Neuron (in vitro differentiated cells): Measurements from ENCODE around the gene ATF1.
"Not testable (repeated sequence)": the region's sequence is repeated elsewhere in the genome, so short reads cannot be mapped to it uniquely, and the experiment has no call there.

Source experiments
- H2AFZ ChIP-seq: one replicate; pipeline ENCODE4 v1.6.1; 2013; ENCODE audit warnings: low read depth, mild to moderate bottlenecking, inconsistent platforms, low read length, moderate library complexity
- H3K27me3 ChIP-seq: one replicate; pipeline ENCODE4 v1.6.1; 2013; ENCODE audit warnings: low read length; ENCODE audit not compliant: insufficient read depth
- H3K36me3 ChIP-seq: one replicate; pipeline ENCODE4 v1.6.1; 2013; ENCODE audit warnings: low read length; ENCODE audit not compliant: insufficient read depth
- H3K4me1 ChIP-seq: one replicate; pipeline ENCODE4 v1.6.1; 2013; ENCODE audit warnings: low read length; ENCODE audit not compliant: insufficient read depth
- H3K4me3 ChIP-seq: 2 replicates; pipeline ENCODE4 v1.5.1; 2013; ENCODE audit warnings: mild to moderate bottlenecking, low read length, moderate library complexity
- H3K9me3 ChIP-seq: one replicate; pipeline ENCODE4 v1.6.1; 2013; ENCODE audit warnings: low read length

The ATF1 gene

DNA sequence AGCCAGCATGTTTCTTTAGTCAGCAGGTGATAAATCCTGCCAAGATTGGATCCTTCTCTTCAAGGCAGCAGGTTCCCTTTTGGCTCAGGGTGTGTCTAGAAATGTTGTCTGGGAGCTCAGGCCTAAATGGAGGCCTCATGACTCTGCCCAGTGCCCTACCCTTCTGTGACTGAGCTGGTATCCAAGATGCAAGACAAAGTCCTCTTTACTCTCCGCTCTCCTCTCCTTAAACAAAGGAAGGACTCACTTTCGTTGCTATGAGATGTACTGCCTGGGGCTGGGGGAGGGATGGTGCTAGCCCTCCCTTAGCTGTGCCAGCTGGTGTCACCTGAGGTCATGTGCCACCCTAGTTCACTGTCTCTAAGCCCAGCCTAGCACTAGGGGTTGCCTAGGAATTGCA, 65.0 kb downstream of the ATF1 start:
- H3K4me1 ChIP-seq, result no peaks in the 10 kb centered on the region
- H3K27me3 ChIP-seq, result no peaks in the 10 kb centered on the region
- peaks cover 9% of the 10 kb centered on the region for H3K9me3 ChIP-seq
- no peak overlapping the region for H2AFZ ChIP-seq
- H3K36me3 ChIP-seq, result no peaks in the 10 kb centered on the region
- no peak overlapping the region for H3K4me3 ChIP-seq

- H3K27me3 ChIP-seq, H2AFZ ChIP-seq, H3K9me3 ChIP-seq, H3K36me3 ChIP-seq, H3K4me1 ChIP-seq, H3K4me3 ChIP-seq: not testable (repeated sequence)
Observed at GRCh38 chr12:50833801-50834200, 69.9 kb downstream of the ATF1 start.

DNA sequence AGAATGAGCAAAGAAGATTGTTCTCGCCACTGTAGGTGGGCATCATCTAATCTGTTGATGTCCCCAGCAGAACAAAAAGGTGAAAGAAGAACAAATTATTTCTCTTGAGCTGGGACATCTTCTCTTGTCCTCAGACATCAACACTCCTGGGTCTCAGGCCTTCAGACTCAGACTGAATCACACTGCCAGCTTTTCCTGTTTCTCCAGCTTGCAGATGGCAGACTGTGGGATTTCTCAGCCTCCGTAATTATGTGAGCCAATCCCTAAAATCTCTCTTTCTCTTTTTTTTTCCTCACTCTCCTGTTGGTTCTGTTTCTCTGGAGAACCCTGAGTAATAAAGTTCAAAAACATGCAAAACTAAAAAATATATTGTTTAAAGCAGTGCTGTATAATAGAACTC, 75.1 kb downstream of the ATF1 start:
- H2AFZ ChIP-seq, result no peak overlapping the region
- no peaks in the 10 kb centered on the region for H3K9me3 ChIP-seq
- H3K4me1 ChIP-seq, result no peaks in the 10 kb centered on the region
- no peaks in the 10 kb centered on the region for H3K36me3 ChIP-seq
- no peaks in the 10 kb centered on the region for H3K27me3 ChIP-seq
- H3K4me3 ChIP-seq, result no peak overlapping the region

DNA sequence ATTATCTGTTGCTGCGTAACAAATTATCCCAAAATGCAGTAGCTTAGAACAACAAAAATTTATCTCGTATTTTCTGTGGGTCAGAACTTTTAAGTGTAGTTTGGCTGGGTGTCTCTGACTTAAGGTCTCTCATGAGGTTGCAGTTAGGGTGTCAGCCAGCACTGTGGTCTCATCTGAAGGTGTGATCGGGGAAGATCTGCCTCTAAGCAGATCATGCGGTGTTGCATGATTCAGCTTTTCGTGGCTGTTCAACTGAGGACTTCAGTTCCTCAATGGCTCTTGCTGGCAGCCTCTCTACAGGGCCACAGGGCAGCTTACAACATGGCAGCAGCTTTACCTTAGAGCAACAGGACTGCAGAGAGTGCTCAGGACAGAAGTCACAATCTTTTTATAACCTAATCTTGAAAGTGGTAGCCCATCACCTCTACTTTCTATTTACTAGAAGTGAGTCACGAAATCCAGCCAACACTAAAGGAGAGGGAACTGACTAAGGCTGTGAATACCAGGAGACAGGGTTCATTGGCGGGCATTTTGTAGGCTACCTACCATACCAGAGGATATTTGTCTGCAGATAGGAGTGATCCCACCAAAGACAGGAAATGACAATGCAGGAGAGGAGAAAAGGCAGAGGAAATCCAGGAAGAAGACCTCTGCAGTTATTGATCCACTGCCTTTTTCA, 77.0 kb downstream of the ATF1 start:
- no peak overlapping the region for H3K4me3 ChIP-seq
- peaks cover 4% of the 10 kb centered on the region for H3K4me1 ChIP-seq
- no peaks in the 10 kb centered on the region for H3K36me3 ChIP-seq
- no peaks in the 10 kb centered on the region for H3K9me3 ChIP-seq
- H3K27me3 ChIP-seq, result no peaks in the 10 kb centered on the region
- no peak overlapping the region for H2AFZ ChIP-seq

GRCh38 chr12:50841716-50842531, 78.0 kb downstream of the ATF1 start:
- H3K36me3 ChIP-seq, result no peaks in the 10 kb centered on the region
- H3K4me3 ChIP-seq, result no peak overlapping the region
- H3K4me1 ChIP-seq, result peaks cover 4% of the 10 kb centered on the region
- H3K9me3 ChIP-seq, result no peaks in the 10 kb centered on the region
- H2AFZ ChIP-seq, result no peak overlapping the region
- no peaks in the 10 kb centered on the region for H3K27me3 ChIP-seq

DNA sequence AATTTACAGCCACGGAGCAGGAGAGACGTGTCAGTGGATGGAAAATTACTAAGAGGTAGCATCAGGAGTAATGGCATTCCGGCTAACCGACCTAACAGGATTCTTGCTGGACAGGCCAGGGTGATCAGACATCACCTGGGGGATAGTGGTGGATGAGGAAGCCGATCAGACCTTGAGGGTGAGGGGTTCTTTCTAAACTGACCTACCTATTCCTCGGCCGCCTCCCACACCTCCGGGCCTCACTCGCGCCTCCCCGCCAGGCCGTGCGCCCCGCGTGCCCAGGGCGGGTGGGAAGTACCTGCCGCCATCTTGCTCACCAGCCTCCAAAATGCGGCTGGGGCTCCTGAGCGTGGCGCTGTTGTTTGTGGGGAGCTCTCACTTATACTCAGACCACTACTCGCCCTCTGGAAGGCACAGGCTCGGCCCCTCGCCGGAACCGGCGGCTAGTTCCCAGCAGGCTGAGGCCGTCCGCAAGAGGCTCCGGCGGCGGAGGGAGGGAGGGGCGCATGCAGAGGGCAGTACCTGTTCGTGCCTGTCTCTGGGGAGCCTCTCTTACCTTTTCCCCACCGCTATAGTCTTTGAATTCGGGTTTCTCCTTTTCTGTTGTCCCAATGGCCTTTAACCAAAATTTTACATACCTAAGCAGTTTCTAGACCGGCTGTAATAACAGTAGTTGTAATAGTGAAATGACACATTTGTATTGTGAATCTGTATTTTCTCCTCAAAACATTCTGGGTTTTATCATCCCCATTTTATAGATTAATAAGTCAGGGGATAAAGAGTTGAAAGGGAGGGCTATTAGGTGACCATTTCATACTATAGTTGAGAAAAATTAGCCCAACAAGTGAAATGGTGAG, 79.0 kb downstream of the ATF1 start, which contains the start of gene TMPRSS12:
TMPRSS12 (plus strand) TSS at position 290 of the 857 bp plus-strand sequence; CDS start at position 329, 39 bp downstream.
- H3K4me1 ChIP-seq, result peaks cover 4% of the 10 kb centered on the region
- no peaks in the 10 kb centered on the region for H3K27me3 ChIP-seq
- no peak within 1 kb of the TSS for H2AFZ ChIP-seq
- no peaks in the 10 kb centered on the region for H3K36me3 ChIP-seq
- no peak within 1 kb of the TSS for H3K4me3 ChIP-seq
- no peaks in the 10 kb centered on the region for H3K9me3 ChIP-seq

DNA sequence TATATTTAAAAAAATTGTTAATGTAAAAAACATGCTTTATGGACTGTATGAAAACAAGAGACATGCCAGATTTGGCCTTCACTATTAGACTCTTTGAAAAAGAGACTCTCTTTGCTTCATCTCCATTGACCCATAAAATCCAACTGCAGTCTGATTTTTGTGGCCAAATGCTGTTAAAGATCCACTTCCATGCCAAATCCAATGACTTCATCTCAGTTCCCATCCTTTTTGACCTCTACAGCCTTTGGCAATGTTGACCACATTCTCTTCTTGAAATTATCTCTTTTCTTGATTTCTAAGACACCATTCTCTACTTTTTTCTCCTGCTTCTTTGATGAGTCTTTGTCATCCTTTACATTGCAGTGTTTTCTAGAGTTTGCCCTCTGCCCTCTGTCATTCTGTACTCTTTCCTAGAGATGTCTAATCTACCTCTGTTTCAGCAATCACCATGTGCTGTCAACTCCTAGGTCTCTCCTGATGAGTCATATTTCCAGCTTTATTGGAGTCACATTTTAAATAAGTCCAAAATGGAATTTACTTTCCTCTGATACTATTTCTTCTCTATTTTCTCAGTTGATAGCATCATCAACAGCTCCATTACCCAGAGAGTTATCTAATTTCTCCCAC, 81.2 kb downstream of the ATF1 start:
- Histone ChIP-seq H3K36me3 (no peaks in the 10 kb centered on the region), H3K4me3 (no peak overlapping the region), H3K4me1 (peaks cover 4% of the 10 kb centered on the region), H3K9me3 (no peaks in the 10 kb centered on the region), H3K27me3 (no peaks in the 10 kb centered on the region), H2AFZ (no peak overlapping the region)

DNA sequence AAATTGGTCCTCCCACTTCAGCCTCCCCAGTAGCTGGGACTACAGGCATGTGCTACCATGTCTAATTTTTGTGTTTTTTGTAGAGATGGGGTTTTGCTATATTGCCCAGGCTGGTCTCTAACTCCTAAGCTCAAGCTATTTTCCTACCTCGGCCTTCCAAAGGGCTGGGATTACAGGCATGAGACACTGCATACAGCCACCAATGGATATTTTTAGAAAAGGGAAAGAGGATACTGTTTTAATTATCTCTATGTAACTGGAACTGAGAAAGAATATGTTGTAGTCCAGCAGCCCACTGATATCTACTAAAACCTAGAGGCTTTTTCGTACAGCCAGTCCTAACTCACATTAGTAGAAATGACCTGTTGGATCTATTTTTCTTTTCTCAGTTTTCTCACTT, 85.1 kb downstream of the ATF1 start:
- H3K36me3 ChIP-seq, result no peaks in the 10 kb centered on the region
- H3K4me1 ChIP-seq, result peaks cover 4% of the 10 kb centered on the region
- H3K4me3 ChIP-seq, result no peak overlapping the region
- H3K27me3 ChIP-seq, result no peaks in the 10 kb centered on the region
- H2AFZ ChIP-seq, result no peak overlapping the region
- peaks cover 2% of the 10 kb centered on the region for H3K9me3 ChIP-seq

DNA sequence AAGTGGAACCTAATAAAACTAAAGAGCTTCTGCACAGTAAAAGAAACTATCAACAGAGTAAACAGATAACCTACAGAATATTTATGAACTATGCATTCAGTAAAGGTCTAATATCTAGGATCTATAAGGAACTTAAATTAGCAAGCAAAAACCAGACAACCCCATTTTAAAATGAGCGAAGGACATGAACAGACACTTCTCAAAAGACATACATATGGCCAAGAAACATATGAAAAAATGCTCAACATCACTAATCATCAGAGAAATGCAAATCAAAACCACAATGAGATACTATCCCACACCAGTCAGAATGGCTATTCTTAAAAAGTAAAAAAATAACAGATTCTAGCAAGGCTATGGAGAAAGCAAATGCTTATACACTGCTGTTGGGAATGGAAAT, 91.3 kb downstream of the ATF1 start:
- H3K36me3 ChIP-seq, H3K4me3 ChIP-seq, H3K9me3 ChIP-seq, H3K4me1 ChIP-seq, H3K27me3 ChIP-seq, H2AFZ ChIP-seq: not testable (repeated sequence)

DNA sequence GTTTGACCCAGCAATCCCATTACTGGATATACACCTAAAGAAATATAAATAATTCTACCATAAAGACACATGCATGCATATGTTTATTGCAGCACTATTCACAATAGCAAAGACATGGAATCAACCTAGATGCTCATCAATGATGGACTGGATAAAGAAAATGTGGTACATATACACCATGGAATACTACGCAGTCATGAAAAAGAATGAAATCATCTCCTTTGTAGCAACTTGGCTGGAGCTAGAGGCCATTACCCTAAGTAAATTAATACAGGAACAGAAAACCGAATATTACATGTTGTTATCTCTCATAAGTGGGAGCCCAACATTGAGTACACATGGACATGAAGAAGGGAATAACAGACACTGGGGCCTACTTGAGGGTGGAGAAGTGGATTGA, 91.8 kb downstream of the ATF1 start:
- H3K4me1 ChIP-seq, H3K27me3 ChIP-seq, H2AFZ ChIP-seq, H3K4me3 ChIP-seq, H3K36me3 ChIP-seq, H3K9me3 ChIP-seq: not testable (repeated sequence)

DNA sequence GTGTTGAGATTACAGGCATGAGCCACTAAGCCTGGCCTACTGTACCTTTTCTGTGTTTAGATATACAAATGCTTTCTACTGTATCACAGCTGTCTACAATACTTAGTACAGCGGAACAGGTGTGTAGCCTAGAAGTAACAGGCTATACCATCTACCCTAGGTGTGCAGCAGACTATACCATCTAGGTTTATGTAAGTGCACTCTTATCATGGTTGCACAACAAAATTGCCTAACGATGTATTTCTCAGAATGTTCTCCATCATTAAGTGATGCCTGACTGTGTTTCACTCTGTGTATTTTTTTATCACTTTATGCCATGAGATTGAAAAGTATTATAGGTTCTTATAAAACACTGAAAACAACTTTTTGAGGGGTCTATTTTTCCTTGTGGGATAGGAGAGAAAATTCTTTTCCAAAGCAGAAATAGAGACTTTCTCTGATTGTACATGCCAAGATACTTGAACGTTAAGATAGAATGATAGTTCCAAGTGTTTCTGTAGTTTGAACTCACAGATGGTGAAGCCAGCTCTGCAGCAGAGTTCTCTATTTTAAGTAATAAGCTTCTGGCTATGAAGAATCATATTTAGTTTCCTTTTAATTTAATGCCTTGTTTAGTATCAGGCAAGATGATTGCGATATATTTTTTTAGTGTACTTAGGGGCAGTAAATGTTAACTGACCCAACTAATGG, 95.9 kb downstream of the ATF1 start:
- Histone ChIP-seq H3K4me3 (no peak overlapping the region), H3K4me1 (no peaks in the 10 kb centered on the region), H3K9me3 (no peaks in the 10 kb centered on the region), H3K36me3 (no peaks in the 10 kb centered on the region), H2AFZ (no peak overlapping the region), H3K27me3 (no peaks in the 10 kb centered on the region)

- H3K27me3 ChIP-seq, result no peaks in the 10 kb centered on the region
- no peak overlapping the region for H2AFZ ChIP-seq
- no peaks in the 10 kb centered on the region for H3K36me3 ChIP-seq
- H3K4me1 ChIP-seq, result no peaks in the 10 kb centered on the region
- no peak overlapping the region for H3K4me3 ChIP-seq
- H3K9me3 ChIP-seq, result no peaks in the 10 kb centered on the region
Observed at GRCh38 chr12:50862316-50862715, 98.4 kb downstream of the ATF1 start.
